Colonic mucosa (tissue), 4 donors: ENCODE data around the gene ZC3H4. TPM values are rescaled to one million over a fixed set of nuclear protein-coding genes. Genes with fewer than 3 reads are reported as not detected.
"Not testable (repeated sequence)": the region's sequence is repeated elsewhere in the genome, so short reads cannot be mapped to it uniquely, and the experiment has no call there.

Source experiments
- DNase-seq: peaks from one replicate; pipeline ENCODE4 v3.0.0-alpha.2; 2020
- H3K27ac ChIP-seq: fragments of 200-600 bp; one replicate; pipeline ENCODE4 v1.8.0; 2021
- H3K27me3 ChIP-seq: fragments of 200-600 bp; one replicate; pipeline ENCODE4 v1.8.0; 2021
- H3K36me3 ChIP-seq: fragments of 200-600 bp; one replicate; pipeline ENCODE4 v1.8.0; 2021
- H3K4me1 ChIP-seq: fragments of 200-600 bp; one replicate; pipeline ENCODE4 v1.8.0; 2021; ENCODE audit warnings: mild to moderate bottlenecking
- H3K4me3 ChIP-seq: fragments of 200-600 bp; one replicate; pipeline ENCODE4 v1.8.0; 2021
- H3K9ac ChIP-seq, 2 donors: one replicate each; pipeline ENCODE4 v1.7.0; 2013; ENCODE audit warnings: control low read depth in 2 of 2, low read depth in 2 of 2, low read length in 2 of 2
- H3K9me3 ChIP-seq: fragments of 200-600 bp; one replicate; pipeline ENCODE4 v1.8.0; 2021
- CTCF ChIP-seq: fragments of 200-600 bp; IDR thresholded peaks from one replicate; pipeline ENCODE4 v1.8.0; 2022; ENCODE audit warnings: antibody characterized with exemption, mild to moderate bottlenecking
- intact Hi-C: fragments of 100-400 bp; cut with DNase I; formaldehyde crosslinking; loops from one replicate; pipeline ENCODE4 v1.14.1; 2022
- total RNA-seq, 2 donors: library from RNA; stranded (reverse); fragmentation: NEBNext Ultra II Directional in 1 of 2; extraction: Animal tissue kit (Norgen Biotek cat#: 25700) in 1 of 2; gene quantifications; one replicate each; pipeline ENCODE4 v1.2.1, GENCODE V29; 2021
- donor health status: healthy.
- donor health status: DM: no; HTN: no; CAD: no.
- donor health status: DM: no; HTN: no; CAD: no.

ZC3H4 gene
- total RNA-seq, 2 donors from 2014 or later, result 27.2 to 62.2 TPM

GRCh38 chr19:47143322-47144073, 29.9 kb upstream of the ZC3H4 start:
- TF ChIP-seq CTCF, result no peak
- no peak for DNase-seq
- Histone ChIP-seq H3K9me3 (no peaks in the 10 kb centered on the region), H3K4me1 (no peaks in the 10 kb centered on the region), H3K9ac (no peak overlapping the region), H3K36me3 (peaks cover 10% of the 10 kb centered on the region), H3K27ac (no peak overlapping the region), H3K4me3 (no peak overlapping the region), H3K27me3 (no peaks in the 10 kb centered on the region)
- intact Hi-C loops, result no loop called here

GRCh38 chr19:47142779-47143178, 29.2 kb upstream of the ZC3H4 start:
- Histone ChIP-seq H3K9me3 (no peaks in the 10 kb centered on the region), H3K27ac (no peak overlapping the region), H3K9ac (no peak overlapping the region), H3K4me1 (no peaks in the 10 kb centered on the region), H3K36me3 (peaks cover 10% of the 10 kb centered on the region), H3K27me3 (no peaks in the 10 kb centered on the region), H3K4me3 (no peak overlapping the region)
- intact Hi-C loops, result no loop called here
- no peak for DNase-seq
- TF ChIP-seq CTCF, result no peak

- intact Hi-C loops, result no loop called here
- Histone ChIP-seq H3K36me3 (peaks cover 4% of the 10 kb centered on the region), H3K27me3 (no peaks in the 10 kb centered on the region), H3K9ac (no peak overlapping the region), H3K9me3 (no peaks in the 10 kb centered on the region), H3K4me3 (no peak overlapping the region), H3K27ac (no peak overlapping the region), H3K4me1 (no peaks in the 10 kb centered on the region)
- no peak for TF ChIP-seq CTCF
- no peak for DNase-seq
These were observed 28.1 kb upstream of the ZC3H4 start for GRCh38 chr19:47141695-47142094.

DNA sequence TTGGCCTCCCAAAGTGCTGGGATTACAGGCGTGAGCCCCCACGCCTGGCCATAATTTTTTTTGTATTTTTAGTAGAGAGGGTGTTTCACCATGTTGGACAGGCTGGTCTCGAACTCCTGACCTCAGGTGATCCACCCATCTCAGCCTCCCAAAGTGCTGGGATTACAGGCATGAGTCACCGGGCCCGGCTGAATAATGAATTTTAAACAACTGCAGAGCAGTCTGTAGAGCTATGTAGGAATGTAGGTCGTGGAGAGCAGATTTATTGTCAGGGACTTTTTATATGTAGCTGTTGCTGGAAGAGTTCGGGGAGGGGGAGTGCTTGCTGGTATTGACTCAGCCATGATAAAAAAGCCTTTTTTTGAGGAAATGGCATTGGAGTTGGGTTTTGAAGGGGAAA, 27.7 kb upstream of the ZC3H4 start:
- H3K4me1 ChIP-seq, DNase-seq, H3K9me3 ChIP-seq, H3K9ac ChIP-seq, H3K27ac ChIP-seq, H3K4me3 ChIP-seq, intact Hi-C loops, H3K27me3 ChIP-seq, H3K36me3 ChIP-seq: not testable (repeated sequence)

DNA sequence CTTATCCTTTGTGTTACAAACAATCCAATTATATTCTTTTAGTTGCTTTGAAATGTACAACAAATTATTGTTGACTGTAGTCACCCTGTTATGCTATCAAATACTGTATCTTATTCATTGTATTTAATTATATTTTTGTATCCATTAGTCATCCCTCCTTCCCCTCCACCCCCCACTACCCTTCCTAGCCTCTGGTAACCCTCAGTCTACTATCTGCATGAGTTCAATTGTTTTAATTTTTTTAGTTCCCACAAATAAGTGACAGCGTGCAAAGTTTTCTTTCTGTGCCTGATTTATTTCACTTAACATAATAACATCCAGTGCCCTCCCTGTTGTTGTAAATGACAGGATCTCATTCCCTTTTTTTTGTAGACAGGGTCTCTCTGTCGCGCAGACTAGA, 21.6 kb upstream of the ZC3H4 start:
- H3K36me3 ChIP-seq, result no peaks in the 10 kb centered on the region
- no peak overlapping the region for H3K9ac ChIP-seq
- no peak for DNase-seq
- no peak overlapping the region for H3K4me3 ChIP-seq
- H3K9me3 ChIP-seq, result no peaks in the 10 kb centered on the region
- H3K4me1 ChIP-seq, result no peaks in the 10 kb centered on the region
- H3K27ac ChIP-seq, result no peak overlapping the region
- no peak for TF ChIP-seq CTCF
- intact Hi-C loops, result no loop called here
- no peaks in the 10 kb centered on the region for H3K27me3 ChIP-seq

- Histone ChIP-seq H3K27ac (no peak overlapping the region), H3K4me1 (no peaks in the 10 kb centered on the region), H3K9ac (no peak overlapping the region), H3K9me3 (no peaks in the 10 kb centered on the region), H3K4me3 (no peak overlapping the region), H3K36me3 (no peaks in the 10 kb centered on the region), H3K27me3 (no peaks in the 10 kb centered on the region)
- intact Hi-C loops, result no loop called here
- DNase-seq, result no peak
- TF ChIP-seq CTCF, result no peak
These were observed 21.0 kb upstream of the ZC3H4 start for GRCh38 chr19:47134545-47134944.
